GM19351 (cell line): ENCODE measurements around the gene KPTN.
A peak's percentile ranks its signal among the peaks of the same experiment; 100 is the strongest.

ENCODE experiments used
- ATAC-seq: cut with Tn5 transposase; IDR thresholded peaks from one replicate; pipeline ENCODE4 v1.9.1; 2021; ENCODE audit warnings: mild to moderate bottlenecking, moderate library complexity; ENCODE audit not compliant: unreplicated experiment

The KPTN gene

GRCh38 chr19:47437500-47437899, 46.5 kb downstream of the KPTN start:
- no peak for ATAC-seq

- no peak for ATAC-seq
These were observed 47.2 kb downstream of the KPTN start for GRCh38 chr19:47436712-47437401.

GRCh38 chr19:47435883-47436417, 48.1 kb downstream of the KPTN start:
- no peak for ATAC-seq

- peak; percentile 45 for ATAC-seq
These were observed 48.8 kb downstream of the KPTN start for GRCh38 chr19:47435196-47435595.

- no peak for ATAC-seq
These were observed 49.9 kb downstream of the KPTN start for GRCh38 chr19:47434088-47434487.

- no peak for ATAC-seq
These were observed 50.9 kb downstream of the KPTN start for GRCh38 chr19:47433121-47433520.

- no peak for ATAC-seq
These were observed 51.5 kb downstream of the KPTN start for GRCh38 chr19:47432499-47432898.

- no peak for ATAC-seq
These were observed 51.9 kb downstream of the KPTN start for GRCh38 chr19:47432091-47432490.

GRCh38 chr19:47430041-47430802, 53.8 kb downstream of the KPTN start:
- no peak for ATAC-seq

GRCh38 chr19:47429140-47429793, 54.8 kb downstream of the KPTN start:
- no peak for ATAC-seq

- no peak for ATAC-seq
These were observed 55.7 kb downstream of the KPTN start for GRCh38 chr19:47428177-47428894.

GRCh38 chr19:47427241-47428176, 56.5 kb downstream of the KPTN start:
- no peak for ATAC-seq
